ENCODE data around the gene PGM3. TPM values are rescaled to one million over a fixed set of nuclear protein-coding genes. Genes with fewer than 3 reads are reported as not detected.
A peak's percentile ranks its signal among the peaks of the same experiment; 100 is the strongest.

PGM3 gene
- polyA plus RNA-seq, 1 donor (not counting 4 experiments of a cell fraction or from before 2014, with no cell fraction given) = 32.1 TPM

DNA sequence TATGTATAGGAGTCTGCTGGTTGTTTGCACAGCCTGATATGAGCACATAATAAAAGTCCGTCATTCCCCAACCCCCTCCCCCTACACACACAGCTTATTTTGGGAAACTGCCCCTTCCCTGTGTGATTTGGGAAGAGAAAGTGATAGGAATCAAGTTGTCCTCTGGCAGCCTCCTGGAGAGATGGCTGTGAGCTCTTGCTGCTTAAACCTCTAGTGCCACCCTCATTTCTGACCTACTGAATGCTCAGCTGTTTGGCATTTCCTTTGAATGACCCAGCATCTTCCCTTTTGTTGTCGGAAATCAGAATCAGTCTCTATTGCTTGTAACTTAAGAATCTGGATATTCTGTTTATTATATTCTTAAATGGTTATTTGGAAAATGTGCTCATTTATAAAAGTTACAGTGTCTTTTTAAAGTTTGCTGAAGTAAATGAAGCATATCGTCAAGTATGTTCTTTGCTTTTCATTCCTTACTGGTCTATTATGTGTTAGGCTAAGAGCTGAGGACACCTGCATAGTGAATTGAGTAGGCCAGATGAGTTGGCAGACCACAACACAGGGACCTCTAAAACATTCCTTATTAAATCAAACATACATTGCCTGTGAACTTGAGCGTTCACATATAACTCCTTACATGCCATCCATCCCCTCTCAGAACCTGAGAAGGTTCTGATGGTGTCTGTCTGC, 5.6 kb upstream of the PGM3 start:
- dilution Hi-C loops (cut with MboI; ENCODE audit: extremely low pct_ligation_motif_present, low sequenced_read_pairs) = no loop called here
- Histone ChIP-seq H2AFZ (ENCODE audit: control insufficient read depth, low read length) (no peak overlapping the region), H4K20me1 (ENCODE audit: control insufficient read depth, extremely low read depth, insufficient read depth, low read length) (no peaks in the 10 kb centered on the region), H3K4me3 (ENCODE audit: control insufficient read depth in 2 of 3, extremely low read depth in 1 of 3, insufficient read depth in 2 of 3, low read depth in 1 of 3, low read length in 3 of 3) (no peak overlapping the region), H3K9me3 (ENCODE audit: control insufficient read depth, low read depth, low read length) (no peaks in the 10 kb centered on the region), H3K4me1 (ENCODE audit: control insufficient read depth, extremely low read depth, insufficient read depth, low read length) (peaks cover 16% of the 10 kb centered on the region), H3K9me1 (ENCODE audit: control insufficient read depth, extremely low read depth, insufficient read depth, low read length) (no peaks in the 10 kb centered on the region), H3K4me2 (ENCODE audit: control insufficient read depth, extremely low read depth, insufficient read depth, low read depth, low read length) (no peak overlapping the region), H3K27ac (ENCODE audit: control insufficient read depth, insufficient read depth, low read length) (no peak overlapping the region), H3K36me3 (ENCODE audit: control insufficient read depth in 2 of 2, extremely low read depth in 1 of 2, insufficient read depth in 2 of 2, low read length in 2 of 2) (peaks cover 0 to 7% of the 10 kb centered on the region in 2 experiments), H3K79me2 (ENCODE audit: control insufficient read depth, insufficient read depth, low read length) (no peaks in the 10 kb centered on the region), H3K27me3 (ENCODE audit: control insufficient read depth, extremely low read depth, insufficient read depth, low read length) (no peaks in the 10 kb centered on the region), H3K9ac (ENCODE audit: control insufficient read depth, extremely low read depth, insufficient read depth, low read length) (no peak overlapping the region)
- FAIRE-seq (no peak), DNase-seq (ENCODE audit: low read depth, low spot score) (no peak)
- TF ChIP-seq EZH2 (IDR thresholded peaks at IDR 0.05; ENCODE audit: low read length) = no peak
- TF ChIP-seq, protein P1, sequence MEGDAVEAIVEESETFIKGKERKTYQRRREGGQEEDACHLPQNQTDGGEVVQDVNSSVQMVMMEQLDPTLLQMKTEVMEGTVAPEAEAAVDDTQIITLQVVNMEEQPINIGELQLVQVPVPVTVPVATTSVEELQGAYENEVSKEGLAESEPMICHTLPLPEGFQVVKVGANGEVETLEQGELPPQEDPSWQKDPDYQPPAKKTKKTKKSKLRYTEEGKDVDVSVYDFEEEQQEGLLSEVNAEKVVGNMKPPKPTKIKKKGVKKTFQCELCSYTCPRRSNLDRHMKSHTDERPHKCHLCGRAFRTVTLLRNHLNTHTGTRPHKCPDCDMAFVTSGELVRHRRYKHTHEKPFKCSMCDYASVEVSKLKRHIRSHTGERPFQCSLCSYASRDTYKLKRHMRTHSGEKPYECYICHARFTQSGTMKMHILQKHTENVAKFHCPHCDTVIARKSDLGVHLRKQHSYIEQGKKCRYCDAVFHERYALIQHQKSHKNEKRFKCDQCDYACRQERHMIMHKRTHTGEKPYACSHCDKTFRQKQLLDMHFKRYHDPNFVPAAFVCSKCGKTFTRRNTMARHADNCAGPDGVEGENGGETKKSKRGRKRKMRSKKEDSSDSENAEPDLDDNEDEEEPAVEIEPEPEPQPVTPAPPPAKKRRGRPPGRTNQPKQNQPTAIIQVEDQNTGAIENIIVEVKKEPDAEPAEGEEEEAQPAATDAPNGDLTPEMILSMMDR (optimal IDR thresholded peaks at IDR 0.05 in 1 of 3, IDR thresholded peaks at IDR 0.05 in 1 of 3, conservative IDR thresholded peaks at IDR 0.05 in 1 of 3; ENCODE audit: extremely low read depth in 1 of 3, insufficient read depth in 2 of 3, low read length in 3 of 3) = no peak

DNA sequence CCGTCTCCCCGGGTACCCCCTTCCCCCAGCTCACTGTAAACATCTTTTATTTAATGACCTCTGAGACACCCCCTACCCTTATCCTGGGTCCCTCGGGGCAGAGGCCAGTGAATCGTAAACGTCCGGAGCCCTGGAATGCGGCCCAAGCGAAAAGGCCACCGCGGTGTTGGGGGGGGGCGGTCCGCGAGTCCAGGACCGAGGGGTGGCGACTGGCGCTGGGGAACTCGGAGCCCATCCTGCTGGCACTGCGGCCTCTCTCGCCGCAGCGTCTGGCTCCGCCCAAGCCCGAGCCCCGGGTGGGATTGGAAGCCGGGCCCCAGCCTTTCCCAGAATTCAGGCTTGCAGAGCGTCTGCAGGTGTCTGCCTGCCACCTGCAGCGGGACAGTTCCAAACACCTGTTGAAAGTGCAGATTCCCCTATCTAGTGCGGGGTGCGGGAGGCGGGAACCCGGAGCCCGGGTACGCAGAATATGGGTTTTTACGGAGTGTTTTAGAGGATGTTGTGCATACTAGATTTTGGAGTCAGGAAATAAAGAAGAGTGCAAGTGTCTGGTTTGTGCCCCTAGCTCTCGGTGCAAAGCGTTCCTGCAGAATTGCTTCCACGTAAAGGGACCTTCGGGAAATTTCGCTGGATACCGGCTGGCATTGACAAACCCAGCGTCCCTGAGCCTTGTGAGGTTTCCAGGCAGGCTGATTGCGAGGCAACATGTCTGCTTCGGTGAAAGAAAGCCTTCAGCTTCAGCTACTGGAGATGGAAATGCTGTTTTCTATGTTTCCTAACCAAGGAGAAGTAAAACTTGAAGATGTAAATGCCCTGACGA, 892 bp upstream of the PGM3 start:
- Histone ChIP-seq H3K79me2 (ENCODE audit: control insufficient read depth, insufficient read depth, low read length) (peaks cover 26% of the 10 kb centered on the region), H3K9me3 (ENCODE audit: control insufficient read depth, low read depth, low read length) (no peaks in the 10 kb centered on the region), H3K36me3 (ENCODE audit: control insufficient read depth in 2 of 2, extremely low read depth in 1 of 2, insufficient read depth in 2 of 2, low read length in 2 of 2) (peaks cover 0 to 22% of the 10 kb centered on the region in 2 experiments), H3K27me3 (ENCODE audit: control insufficient read depth, extremely low read depth, insufficient read depth, low read length) (no peaks in the 10 kb centered on the region), H3K27ac (ENCODE audit: control insufficient read depth, insufficient read depth, low read length) (peak overlapping the region; percentile 29), H3K9ac (ENCODE audit: control insufficient read depth, extremely low read depth, insufficient read depth, low read length) (peak overlapping the region; percentile 93), H4K20me1 (ENCODE audit: control insufficient read depth, extremely low read depth, insufficient read depth, low read length) (no peaks in the 10 kb centered on the region), H3K4me2 (ENCODE audit: control insufficient read depth, extremely low read depth, insufficient read depth, low read depth, low read length) (peak overlapping the region; percentile 73), H3K4me3 (ENCODE audit: control insufficient read depth in 2 of 3, extremely low read depth in 1 of 3, insufficient read depth in 2 of 3, low read depth in 1 of 3, low read length in 3 of 3) (peak overlapping the region; percentile 89 to 90 (median 89)), H3K9me1 (ENCODE audit: control insufficient read depth, extremely low read depth, insufficient read depth, low read length) (no peaks in the 10 kb centered on the region), H3K4me1 (ENCODE audit: control insufficient read depth, extremely low read depth, insufficient read depth, low read length) (peaks cover 13% of the 10 kb centered on the region), H2AFZ (ENCODE audit: control insufficient read depth, low read length) (peak overlapping the region; percentile 98)
- dilution Hi-C loops (cut with MboI; ENCODE audit: extremely low pct_ligation_motif_present, low sequenced_read_pairs) = no loop called here
- DNase-seq (ENCODE audit: low read depth, low spot score) (no peak), FAIRE-seq (no peak)
- TF ChIP-seq EZH2 (IDR thresholded peaks at IDR 0.05; ENCODE audit: low read length) = no peak
- TF ChIP-seq, protein P1 (optimal IDR thresholded peaks at IDR 0.05 in 1 of 3, IDR thresholded peaks at IDR 0.05 in 1 of 3, conservative IDR thresholded peaks at IDR 0.05 in 1 of 3; ENCODE audit: extremely low read depth in 1 of 3, insufficient read depth in 2 of 3, low read length in 3 of 3) = no peak

Data from keratinocyte (primary cell).